HG03442 (cell line): ENCODE measurements around the gene RET.

ENCODE experiments used
- ATAC-seq: cut with Tn5 transposase; IDR thresholded peaks from one replicate; pipeline ENCODE4 v1.9.1; 2021; ENCODE audit warnings: mild to moderate bottlenecking, moderate library complexity; ENCODE audit not compliant: unreplicated experiment

The RET gene

DNA sequence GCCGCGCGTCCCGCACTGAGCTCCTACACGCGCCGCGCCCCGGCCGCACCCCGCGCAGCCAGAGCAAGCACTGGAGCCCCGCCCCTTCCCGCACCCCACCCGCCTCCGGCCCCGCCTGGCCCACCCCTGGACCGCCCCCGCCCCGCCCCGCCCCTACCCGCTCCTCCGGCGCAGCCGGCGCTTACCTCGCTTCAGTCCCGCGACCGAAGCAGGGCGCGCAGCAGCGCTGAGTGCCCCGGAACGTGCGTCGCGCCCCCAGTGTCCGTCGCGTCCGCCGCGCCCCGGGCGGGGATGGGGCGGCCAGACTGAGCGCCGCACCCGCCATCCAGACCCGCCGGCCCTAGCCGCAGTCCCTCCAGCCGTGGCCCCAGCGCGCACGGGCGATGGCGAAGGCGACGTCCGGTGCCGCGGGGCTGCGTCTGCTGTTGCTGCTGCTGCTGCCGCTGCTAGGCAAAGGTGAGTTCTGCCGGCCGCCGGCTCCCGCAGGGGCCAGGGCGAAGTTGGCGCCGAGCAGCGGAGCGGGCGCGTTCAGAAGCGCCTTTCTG lies at the start of gene RET:
RET (plus strand) TSS at position 194 of the 545 bp plus-strand sequence; CDS start at position 384, 190 bp downstream.
- no peak for ATAC-seq

DNA sequence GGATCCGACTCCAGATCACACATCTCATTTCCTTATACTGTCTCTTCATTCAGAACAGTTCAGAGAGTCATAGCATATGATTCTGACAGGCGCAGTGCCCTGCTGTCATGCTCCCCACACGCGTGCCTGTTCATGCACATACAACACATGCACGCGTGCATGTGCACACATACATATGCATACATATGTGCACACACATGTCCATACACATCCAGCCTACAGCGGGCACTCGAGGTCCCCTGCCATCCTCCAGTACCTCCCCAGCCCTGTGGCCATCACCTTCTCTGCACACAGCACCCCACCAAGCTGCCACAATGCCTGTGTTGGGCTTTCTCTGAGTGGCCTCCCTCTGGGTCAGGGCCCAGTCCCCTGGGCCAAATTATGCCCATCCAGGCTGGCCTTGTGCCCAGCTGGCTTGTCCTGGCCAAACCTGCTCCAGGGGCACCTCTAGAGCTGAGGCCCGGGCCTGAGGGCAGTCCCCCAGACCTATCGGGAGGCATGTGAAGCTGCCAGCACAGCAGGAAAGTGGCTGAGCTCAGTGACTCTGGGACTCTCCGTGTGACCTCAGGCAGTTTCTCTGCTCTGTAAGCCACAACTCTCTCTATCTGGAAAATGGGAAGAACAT lies 49.4 kb upstream of the RET start:
- ATAC-seq = no peak

DNA sequence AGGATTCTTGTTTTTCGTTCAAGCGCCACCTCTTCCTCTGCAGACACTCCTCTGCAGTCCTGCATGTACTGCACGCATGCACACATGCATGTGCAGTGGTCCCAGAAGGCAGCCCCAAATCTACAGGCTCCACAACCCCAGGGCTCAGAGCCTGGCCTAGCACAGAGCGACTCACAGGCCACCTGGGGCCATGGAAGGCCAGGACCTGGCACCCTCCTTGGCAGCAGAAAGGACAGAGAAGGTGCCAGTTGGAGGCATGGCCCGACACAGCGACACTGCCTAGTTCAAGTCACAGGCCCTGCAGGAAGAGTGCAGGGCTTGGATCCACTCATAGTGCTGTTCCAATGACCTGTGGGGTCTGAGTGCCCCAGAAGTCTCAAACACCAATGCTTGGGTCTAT lies 48.7 kb upstream of the RET start:
- ATAC-seq = no peak

DNA sequence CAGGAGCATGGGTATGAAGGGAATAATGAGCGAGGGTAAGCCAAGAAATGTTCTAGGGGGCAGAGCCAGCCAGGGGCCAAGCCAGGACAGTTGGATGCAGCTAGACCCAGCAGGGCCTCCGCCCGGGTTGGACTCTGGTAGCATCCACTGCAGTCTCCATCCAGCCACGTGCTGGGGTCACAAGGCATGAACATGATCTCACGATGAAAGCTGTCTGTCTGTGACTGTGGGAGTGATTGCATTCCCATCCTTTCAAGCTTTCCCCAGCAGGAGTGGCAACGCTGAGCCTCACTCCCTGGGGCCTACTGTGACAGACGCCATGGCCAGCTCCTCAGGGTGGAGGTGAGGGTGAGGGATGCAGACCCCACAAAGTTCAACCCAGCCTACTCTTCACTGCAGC lies 47.8 kb upstream of the RET start:
- ATAC-seq = no peak

DNA sequence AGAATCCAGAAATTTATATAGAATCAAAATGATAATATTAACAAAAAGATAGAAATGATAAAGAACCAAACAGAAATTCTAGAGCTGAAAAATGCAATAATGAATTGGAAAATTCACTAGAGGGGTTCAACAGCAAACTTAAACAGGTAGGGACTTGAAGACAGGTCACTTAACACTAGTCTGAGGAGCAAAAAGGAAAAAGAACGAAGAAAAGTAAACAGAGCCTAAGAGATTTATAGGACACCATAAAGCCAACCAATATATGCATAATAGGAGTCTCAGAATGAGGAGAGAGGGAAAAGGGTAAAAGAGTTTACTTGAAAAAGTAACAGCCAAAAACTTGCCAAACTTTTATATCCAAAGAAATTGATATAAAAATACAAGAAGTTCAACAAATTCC lies 44.3 kb upstream of the RET start:
- ATAC-seq = no peak

DNA sequence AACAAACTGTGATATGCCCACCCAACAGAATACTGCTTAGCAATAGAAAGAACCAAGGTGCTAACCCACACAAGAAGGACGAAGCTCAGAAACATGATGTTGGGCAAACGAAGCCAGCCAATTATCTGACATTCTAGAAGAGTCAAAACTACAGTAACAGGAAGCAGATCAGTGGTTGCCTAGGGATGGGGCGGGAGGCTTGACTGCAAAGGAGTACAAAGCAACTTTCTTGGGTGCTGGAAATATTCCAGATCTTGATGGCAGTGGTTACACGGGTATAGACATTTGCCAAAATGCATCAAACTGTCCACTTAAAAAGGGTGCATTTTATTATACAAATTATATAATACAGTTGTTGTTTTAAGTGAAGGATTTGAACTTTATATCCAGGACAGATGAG lies 41.1 kb upstream of the RET start:
- ATAC-seq = no peak

DNA sequence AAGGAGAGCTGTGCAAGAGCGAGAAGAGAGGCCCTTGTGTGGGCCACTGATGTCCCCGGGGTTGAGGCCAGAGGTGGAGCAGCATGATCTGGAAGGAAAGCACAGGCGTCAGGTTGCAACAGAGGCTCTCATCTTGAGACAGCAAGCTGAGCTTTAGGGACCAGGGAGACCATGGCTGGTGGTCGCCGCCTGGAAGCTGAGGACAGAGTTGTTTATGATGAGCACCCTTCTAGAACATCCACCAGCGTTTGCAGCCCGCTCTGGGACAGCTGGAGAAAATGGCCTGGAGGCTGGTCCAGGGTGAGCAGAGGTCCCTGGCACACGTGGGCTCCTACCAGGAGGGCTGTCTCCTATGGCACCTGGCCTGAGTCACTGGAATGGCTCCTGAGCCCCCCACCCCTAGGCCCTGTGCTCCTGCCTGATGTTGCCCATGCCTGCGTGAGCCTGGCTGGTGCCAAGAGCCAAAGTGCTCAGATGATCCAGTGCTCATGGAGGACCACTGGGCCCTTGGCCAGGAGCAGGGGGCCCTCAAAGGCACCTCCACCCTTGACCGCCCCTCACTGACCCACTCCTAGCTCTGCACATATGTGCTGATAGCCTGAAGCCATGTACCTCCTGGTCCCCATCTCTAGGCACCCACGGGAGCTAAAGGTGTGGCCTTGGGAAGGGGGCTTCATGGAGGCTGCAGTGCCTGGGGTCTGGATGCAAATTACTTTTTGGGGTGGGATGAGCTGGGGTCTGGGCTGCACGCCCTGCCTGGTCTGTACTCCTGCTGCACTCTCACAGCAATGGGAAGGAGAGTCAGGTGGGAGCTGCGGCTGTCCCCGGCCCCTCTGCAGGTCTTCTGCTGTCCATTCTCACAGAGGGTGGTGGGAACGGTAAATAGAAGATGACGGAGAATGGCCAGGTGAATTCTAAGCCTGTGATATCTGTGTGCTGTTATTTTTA lies 40.1 kb upstream of the RET start:
- ATAC-seq = no peak

DNA sequence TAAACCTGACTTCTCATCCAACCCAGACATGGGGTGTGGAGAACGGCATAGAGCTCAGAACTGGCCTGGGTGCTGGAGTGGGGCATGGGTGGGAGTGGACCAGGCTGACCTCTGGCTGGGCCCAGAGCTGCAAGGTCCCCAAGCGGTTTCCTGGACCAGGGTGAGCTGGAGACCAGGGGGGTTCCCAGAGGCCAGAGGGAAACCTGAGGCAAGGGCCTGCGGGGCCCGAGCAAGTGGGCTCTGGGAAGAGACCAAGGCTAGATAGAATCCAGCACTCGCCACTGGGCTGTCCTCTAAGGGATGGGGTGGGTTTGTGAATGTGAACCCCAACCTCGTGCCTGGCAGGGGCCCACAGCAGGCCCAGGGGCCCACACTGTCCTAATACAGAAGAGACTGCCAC lies 39.4 kb upstream of the RET start:
- no peak for ATAC-seq

DNA sequence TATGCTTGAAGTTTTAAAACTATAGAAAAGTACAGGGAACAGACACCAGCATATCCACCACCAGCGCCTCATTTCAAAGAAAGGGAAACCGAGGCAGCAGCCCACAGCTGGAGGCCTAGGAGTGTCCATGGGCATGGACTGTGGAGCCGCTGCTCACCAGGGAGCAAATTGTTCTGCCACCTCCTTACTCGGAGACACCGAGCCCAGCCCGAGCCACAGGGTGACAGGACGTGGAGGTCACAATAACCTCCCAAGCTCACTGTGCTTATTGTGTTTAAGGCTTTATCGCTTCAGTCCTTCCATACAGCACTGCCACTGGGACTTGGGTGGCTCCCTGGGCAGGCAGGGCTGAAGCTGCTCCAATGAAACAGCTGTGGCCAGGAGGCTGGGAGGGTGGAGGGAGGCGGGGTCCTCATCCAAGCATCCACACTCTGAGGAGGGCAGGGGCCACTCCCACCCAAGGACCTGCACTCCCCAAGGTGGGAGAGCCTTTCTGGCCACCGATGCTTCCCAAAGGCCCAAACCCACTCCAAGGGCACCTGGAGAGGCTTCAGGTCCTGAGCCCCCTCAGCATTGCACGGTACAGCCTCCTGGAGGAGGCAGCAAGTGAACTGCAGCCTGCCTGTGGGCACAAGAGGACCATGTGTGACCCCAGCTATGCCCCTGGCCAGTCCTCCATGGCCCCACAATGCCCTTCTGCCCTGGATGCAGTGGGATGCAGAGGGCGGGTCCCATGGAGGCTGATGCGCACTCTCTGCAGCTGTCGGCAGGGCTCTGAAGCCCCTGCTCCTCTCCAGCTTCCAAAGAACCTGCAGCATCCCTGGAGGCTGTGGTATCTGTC lies 38.7 kb upstream of the RET start:
- ATAC-seq = no peak

DNA sequence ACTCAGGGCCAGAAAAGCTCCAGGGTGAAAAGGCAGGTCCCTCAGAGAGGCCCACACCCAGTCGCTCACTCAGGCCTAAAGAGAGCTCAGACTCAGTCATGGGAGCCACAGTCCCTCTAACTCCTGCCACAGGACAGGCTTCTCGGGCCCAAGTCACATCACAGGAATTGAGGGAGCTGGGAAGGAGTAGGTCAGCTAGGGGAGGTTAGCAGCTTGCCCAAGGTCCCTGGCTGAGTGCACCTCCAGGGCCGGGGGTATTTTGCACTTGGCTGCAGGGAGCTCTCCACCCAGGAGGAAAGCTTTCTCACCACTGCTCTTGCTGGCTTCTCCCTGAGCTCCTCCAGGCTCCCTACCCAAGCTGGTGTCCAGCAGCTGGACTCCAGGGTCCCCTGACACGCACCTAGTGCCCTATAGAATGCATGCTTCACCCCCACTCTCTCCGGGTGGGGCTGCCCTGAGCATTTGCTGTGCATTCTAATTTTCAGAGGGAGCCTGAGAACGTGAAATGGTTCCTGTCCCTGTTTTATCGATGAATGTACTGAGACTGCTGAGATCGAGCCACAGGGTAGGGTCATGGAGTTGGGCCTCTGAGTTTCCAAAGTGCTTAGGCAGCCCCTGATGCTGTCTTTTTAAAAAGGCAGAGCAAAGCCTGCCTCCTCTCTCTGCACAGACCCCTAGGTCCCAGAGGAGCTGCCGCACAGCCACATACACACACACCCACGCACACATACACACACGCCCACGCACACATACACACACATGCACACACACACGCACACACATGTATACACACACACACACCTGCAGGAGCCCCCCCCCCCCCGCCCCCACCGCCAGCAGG lies 37.9 kb upstream of the RET start:
- ATAC-seq = no peak

DNA sequence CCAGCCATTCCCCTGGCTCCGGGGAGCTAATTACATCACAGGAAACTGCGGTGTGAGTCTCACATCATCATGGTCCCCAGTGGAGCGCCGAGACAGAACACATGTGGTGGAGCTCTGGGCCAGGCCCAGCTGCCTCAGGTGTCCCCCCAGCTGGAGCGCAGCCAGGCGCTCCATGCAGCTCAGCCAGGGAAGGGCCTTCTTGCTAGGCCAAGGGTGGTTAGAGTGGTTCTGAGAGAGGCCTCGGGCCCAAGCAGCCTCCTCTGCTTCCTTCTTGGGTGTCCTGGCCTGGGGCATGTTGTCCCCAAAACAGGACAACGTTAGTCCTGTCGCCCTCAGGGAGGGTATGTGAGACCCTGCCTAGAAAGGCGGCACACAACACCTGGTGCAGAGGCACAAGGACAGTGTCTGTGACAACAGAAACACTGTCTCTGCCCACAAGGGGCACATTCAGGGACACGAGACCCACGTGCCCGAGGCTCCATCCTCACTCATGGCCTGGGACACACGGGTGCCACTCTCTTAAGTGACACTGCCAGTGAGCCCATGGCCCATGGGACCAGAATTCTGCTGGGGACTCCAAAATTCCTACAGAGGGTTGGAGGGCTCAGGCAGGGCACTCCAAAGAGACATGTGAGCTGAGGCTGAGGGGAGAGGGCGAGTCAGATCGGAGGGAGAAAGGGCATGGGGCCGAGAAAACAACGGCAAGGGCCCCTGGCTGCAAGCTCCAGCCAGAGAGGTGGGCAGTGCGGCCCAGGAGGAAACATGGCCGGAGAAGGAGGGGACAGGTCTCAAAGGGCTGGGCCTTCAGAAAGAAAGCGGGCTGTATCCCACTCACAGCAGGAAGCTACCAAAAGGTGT lies 37.0 kb upstream of the RET start:
- no peak for ATAC-seq

DNA sequence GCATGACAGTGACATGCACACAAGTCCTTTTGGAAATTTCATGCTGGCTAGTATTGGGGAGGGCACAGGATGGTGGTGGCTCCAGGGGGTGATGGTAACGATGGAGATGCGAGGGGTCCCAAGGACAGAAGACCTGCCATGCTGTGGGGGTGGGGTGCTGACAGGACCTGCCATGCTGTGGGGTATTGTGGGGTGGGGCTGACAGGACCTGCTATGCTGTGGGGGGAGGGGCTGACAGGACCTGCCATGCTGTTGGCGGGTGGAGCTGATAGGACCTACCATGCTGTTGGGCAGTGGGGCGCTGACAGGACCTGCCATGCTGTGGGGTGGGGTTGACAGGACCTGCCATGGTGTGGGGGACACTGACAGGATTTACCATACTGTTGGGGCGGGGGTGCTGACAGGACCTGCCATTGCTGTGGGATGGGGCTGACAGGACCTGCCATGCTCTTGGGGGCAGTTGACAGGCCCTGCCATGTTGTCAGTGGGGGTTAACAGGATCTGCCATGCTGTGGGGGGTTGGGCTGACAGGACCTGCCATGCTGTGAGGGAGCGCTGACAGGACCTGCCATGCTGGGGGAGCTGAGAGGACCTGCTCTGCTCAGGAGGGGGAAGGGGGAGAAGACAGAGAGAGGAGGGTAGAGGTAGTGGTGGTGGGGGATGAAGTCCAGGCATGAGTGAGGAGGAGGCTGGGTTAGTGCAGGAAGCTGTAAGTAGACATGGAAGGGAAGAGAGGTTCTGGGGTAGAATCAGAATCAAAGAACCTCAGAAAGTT lies 36.2 kb upstream of the RET start:
- no peak for ATAC-seq

DNA sequence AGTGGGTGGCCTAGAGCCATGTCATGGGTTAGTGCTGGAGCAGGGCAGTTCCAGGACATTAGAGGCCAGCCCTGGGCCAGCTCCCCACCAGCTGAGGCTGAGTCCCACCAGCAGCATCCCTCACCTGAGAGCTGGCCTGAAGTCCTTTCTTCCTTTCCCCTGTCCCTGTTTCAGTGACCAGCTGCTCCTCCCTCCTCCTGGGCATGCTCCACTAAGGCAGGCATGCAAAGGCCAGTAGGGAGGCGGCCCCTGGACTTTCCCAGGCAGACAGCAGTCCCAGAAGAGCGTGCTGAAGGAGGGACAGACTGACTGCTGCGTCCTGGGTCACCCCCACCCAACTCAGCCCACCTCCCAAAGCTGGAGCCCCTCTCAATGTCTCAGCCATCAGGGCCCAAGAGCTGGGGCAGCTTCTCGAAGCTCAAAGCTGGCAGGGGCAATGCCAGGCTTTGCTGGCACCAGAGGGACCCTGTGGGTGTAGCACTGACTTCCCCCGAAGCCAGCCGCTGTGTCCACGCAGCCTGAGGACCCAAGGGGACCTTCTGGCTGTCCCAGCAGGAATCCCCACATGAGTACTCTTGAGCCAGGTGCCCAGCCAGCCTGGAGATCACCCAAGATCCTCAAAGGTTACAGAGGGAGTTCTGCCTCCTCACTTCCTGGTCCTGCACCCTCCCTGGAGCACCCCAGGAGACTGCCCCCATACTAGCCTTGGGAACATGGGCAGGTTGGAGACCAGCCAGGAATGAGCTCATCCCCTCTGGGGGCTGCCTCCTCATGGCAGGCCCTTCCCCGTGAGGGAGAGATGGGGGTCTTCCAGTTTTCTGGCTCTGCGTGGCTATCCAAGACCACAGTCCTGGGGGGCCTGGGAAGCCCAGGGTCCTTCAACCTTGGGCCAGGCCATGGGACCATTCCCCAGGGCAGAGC lies 35.2 kb upstream of the RET start:
- no peak for ATAC-seq

DNA sequence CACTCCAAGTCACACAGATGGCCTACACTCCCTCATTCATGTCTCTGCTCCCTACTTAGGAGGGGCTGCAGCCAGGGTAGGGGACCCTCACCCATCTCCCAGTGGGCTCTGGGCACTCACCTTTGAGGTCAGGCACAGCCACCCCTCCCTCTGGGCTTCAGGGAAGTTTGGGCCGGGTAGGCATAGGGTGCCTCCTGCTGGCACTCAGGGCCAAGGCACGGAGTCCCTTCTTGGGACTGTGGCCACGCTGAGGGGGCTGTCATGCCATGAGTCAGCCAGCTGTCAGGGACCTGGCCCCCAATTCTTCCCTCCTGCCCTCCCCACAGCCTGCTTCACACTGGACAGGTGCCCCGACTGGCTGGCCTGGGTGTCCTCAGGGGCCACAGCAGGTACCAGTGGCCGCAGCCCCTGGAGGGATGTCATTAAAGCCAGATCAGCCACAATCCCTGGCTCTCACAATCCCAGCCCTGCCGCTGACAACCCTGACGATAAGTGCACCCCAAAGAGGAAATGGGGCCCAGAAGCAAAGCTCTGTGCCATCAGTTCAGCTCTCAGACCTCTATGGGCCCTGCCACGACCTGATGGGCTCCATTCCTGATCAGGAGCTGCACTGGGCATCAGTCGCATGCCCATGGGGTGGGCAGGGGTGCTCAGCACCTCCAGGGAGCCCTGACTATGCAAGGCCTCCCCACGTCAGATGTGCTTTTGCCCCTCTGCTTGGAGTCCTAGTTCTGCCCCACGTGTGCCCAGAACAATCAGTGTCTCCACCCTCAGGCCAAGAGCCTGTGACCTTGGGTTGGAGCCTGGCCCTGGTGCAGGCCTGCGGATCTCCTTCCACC lies 34.1 kb upstream of the RET start:
- ATAC-seq = no peak

DNA sequence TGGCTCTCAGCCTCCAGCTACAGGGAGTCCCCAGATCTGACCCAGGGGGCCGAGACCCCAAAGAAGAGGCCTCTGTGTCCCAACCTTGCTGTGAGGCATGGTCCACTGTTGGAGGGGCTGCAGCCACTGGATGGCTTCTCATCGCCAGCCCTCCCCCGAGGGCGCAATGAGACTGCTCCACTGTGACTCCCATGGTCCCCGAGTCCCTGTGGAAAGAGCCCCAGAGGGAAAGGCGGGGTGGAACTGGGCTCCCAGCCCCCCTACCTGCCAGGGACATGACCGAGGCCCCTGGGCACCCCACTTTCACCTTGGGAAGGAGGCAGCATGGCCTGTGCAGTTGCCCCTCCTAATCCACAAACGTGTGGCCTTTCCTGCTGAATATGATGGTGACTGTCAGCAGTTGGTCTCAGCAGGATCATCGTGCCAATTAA lies 33.5 kb upstream of the RET start:
- no peak for ATAC-seq

DNA sequence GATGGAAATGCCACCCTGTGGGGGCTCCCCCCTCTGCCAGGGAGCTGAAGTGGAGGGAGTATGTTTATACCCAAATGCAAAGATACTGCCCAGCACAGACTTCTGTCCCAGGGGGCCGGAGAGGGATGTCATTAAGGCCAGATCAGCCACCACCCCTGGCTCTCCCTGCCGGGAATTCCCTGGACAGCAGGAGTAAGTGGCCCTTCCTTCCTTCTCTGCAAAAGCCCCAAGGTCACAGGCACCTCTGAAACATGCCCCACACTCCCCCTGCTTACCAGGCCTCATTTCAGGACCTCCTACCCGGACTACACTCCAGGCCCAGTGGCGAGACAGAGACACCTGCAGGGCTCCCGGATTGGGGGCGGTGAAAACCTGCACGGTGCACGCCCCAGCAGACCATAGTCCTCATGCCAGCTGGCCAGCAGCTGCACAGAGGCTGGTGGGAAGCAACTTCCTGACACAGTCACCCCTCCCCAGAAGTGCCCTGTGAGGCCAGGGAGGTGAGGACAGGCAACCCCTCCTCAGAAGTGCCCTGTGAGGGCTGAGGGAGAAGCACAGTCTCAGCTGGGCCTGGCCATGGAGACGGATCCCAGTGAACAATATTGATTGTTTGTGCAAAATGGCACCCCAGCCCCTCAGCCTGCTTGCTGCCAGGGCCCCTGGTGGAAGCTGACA lies 33.0 kb upstream of the RET start:
- ATAC-seq = no peak
